SK-MEL-5 (cell line): ENCODE results near the gene OR8G5. TPM values are rescaled to one million over a fixed set of nuclear protein-coding genes. Genes with fewer than 3 reads are reported as not detected.

ENCODE experiments used
- DNase-seq: peaks from one replicate; pipeline ENCODE4 v3.0.0-alpha.2; 2016; ENCODE audit warnings: low read depth, low spot score
- in situ Hi-C: cut with HindIII; loops from 2 replicates; pipeline ENCODE4 v1.10.0; 2016; ENCODE audit warnings: low sequenced_read_pairs, high pct_unique_total_duplicates, low pct_unique_long_range_greater_than_20kb
- total RNA-seq: library from RNA; depleted of rRNA; stranded (reverse); fragments of >200 nt; shearing (Covaris generic); gene quantifications from 2 replicates; pipeline ENCODE4 v1.2.3, GENCODE V29; 2014

The OR8G5 gene
- total RNA-seq, 1 experiment from 2014 or later: not detected

GRCh38 chr11:124276081-124276480 lies 19.9 kb downstream of the OR8G5 start:
- in situ Hi-C loops: no loop called here
- peak; percentile 58 for DNase-seq

DNA sequence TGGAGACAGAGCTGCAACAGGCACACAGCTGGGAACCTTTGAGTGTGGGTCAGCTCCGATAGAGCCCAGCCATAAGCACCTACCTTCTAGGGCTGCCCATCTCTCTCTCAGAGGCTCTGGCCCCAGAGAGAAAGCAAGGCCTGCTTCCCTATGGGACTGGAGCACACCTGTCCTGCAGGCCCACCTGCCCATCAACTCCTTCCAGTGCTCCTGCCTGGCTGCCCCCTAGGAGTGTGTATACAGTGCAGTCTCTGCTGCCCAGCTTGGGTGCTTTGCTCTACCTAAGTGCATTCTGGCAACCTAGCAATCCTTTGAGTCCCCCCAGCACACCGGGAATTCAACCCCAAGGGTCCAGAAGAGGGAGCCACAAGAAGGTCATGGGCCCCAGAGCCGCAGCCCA lies 21.0 kb downstream of the OR8G5 start:
- DNase-seq: no peak
- in situ Hi-C loops: no loop called here

DNA sequence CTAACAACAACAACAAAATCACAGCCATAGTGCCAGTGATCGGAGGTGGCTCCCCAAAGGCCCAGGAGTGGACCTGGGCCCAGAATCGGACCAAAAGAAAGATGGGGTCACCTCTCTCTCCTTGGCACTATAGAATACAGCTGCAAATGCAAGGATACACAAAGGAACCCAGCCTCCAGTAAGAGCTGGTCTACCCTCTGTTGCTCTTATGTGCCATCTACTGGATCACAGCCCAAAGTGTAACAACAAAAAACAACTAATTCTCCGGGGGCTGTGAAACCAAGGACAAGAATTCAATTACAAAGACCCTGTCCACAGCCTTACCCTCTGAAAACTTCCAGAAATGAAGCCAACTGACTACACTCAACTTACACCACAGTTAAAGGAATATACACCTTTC lies 21.6 kb downstream of the OR8G5 start:
- in situ Hi-C loops: no loop called here
- DNase-seq: peak; percentile 29

DNA sequence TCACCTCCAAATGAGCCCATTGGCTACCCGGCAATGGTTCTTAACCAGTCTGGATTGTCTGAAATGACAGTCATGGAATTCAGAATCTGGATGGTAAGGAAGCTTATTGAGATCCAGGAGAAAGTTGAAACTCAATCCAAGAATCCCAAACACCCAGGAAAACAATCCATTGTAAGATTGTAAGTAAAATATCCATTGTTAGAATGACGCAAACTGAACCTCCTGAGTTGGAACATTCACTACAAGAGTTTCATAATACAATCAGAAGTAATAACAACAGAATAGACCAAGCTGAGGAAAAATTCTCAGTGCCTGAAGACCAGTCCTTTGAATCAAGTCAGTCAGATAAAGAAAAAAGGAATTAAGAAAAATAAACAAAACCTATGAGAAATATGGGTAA lies 22.1 kb downstream of the OR8G5 start:
- in situ Hi-C loops: no loop called here
- no peak for DNase-seq

- peak; percentile 35 for DNase-seq
- in situ Hi-C loops: no loop called here
These were observed 29.6 kb downstream of the OR8G5 start for GRCh38 chr11:124285610-124286344.

DNA sequence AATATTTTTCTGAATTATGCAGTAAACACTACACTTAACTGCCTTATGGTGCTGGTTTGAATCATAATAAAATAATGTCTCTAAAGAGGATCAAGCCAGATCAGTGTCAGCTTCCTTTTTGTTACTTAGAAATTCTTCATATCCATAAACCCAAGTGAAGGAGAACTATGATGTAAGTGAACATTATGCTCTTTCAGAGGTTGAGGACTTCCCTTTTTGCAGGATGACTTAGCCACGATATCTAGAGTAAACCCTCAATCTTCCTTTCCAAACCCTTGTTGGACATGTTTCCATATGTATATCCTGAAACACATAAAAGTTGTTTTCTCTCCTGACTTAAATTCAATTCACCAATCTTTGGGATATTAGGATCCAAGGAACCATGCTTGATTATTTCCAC lies 38.5 kb downstream of the OR8G5 start:
- no peak for DNase-seq
- in situ Hi-C loops: no loop called here

- no peak for DNase-seq
- in situ Hi-C loops: no loop called here
These were observed 39.8 kb downstream of the OR8G5 start for GRCh38 chr11:124296016-124296415.

- in situ Hi-C loops: no loop called here
- no peak for DNase-seq
These were observed 41.7 kb downstream of the OR8G5 start for GRCh38 chr11:124297921-124298320.

- in situ Hi-C loops: no loop called here
- no peak for DNase-seq
These were observed 45.4 kb downstream of the OR8G5 start for GRCh38 chr11:124301548-124301947.

DNA sequence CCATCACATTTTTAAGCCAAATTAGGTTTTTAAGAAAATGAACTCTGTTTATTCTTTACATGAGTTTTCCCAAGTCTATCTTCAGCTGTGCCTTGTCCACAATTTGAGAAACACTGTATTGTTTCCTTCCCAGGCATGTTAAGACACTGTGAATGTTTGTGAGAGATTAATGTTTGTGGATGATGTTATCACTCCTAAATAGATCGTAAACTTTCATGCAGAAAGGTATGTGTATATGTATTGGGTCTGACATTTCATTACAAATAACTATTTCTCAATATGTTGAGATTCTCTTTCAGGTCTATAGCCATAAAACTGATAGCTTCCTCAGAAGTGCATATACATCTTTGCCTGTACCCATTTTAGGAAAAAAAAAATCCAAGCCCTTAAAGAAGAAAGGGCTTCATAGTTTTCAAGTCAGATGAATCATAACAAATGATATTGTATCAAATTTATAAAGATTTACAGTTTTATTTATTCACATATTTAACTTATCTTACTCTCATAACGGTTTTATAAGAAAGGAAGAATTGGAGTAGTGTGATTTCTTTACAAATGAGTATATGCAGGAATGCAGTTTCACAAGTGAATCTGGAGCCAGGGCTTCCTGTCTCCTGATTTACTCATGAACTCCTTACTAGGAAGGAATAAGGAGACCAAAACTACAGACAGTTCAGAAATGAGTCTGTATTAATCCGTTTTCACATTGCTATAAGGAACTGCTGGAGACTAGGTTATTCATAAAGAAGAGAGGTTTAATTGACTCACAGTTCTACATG lies 46.4 kb downstream of the OR8G5 start:
- in situ Hi-C loops: no loop called here
- no peak for DNase-seq

DNA sequence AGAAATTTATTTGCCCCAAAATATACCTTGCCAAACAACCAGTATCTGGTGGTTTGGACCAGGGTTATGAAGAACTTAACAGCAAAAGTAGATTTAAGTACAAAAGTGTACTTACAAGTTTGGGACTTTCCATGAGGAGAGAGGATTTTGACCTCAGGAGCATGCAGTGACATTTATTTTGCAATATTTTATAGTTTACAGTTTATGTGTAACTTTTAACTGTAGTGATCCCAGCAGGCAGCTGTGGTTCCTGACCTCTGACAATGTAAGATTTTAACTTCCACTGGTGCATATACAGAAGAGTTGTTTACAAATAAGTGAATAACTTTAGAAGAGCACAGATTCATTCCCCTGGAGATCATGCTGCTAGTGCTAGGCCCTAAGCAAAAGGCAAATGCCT lies 50.9 kb downstream of the OR8G5 start:
- DNase-seq: no peak
- in situ Hi-C loops: no loop called here

GRCh38 chr11:124310721-124311120 lies 54.5 kb downstream of the OR8G5 start:
- in situ Hi-C loops: no loop called here

GRCh38 chr11:124311269-124311668 lies 55.1 kb downstream of the OR8G5 start:
- in situ Hi-C loops: no loop called here

More at GRCh38 chr11:124310721-124311120, 54.5 kb downstream of the OR8G5 start:
- no peak for DNase-seq

GRCh38 chr11:124311670-124312069 lies 55.5 kb downstream of the OR8G5 start:
- in situ Hi-C loops: no loop called here
- no peak for DNase-seq

More at GRCh38 chr11:124311269-124311668, 55.1 kb downstream of the OR8G5 start:
- no peak for DNase-seq

DNA sequence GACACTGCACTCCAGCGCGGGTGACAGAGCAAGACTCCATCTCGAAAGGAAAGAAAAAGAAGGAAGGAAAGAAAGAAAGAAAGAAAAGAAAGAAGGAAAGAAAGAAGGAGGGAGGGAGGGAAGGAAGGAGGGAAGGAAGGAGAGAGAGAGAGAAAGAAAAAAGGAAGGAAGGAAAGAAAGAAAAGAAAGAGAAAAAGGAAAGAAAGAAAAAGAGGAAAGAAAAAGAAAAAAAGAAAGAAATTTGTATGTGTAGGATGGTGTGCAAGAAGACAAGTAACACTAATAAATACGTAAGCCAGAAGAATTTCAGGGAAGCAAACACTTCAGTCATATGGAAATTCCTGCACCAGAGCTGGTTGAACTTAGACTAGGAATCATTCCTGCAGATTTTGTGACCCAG lies 57.0 kb downstream of the OR8G5 start:
- no peak for DNase-seq
- in situ Hi-C loops: no loop called here

DNA sequence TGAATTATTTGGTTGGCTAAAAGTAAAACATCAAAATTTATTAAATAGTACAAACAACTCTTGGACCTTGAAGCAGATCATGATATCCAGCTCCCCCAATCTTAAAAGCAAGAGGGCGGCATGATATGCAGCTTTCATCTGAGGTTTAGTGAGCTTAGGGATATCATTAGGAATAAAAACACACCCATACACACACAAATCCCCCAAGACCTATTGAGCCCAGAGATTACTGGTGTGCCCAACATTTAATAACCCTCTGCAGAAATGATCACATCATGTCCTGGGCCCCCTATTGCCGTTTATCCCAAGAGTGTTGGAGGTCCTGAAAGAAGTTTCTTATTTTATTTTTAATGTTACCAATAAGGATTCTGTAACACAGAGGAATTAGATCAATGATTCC lies 57.7 kb downstream of the OR8G5 start, which contains the start of gene OR8D1:
Gene OR8D1 (minus strand): TSS at position 101 of the 400 bp plus-strand sequence. CDS start 3,183 bp downstream, outside the sequence.
- no peak for DNase-seq
- in situ Hi-C loops: no loop called here

GRCh38 chr11:124315052-124315451 lies 58.9 kb downstream of the OR8G5 start:
- no peak for DNase-seq
- in situ Hi-C loops: no loop called here
